Panc1 (cell line): ENCODE data around the gene IL34. TPM values are rescaled to one million over a fixed set of nuclear protein-coding genes. Genes with fewer than 3 reads are reported as not detected.

Source experiments
- ATAC-seq: fragments of 200-7000 bp; cut with Tn5 transposase; 2 replicates; pipeline ENCODE4 v1.9.1; 2020; ENCODE audit warnings: mild to moderate bottlenecking, moderate library complexity
- BruUV-seq: library from RNA; stranded (reverse); fragments of 400-500 nt; replicated peaks from 2 replicates; lab custom pipeline; 2021; lab: Mats Ljungman, UMichigan
- CTCF ChIA-PET: fragments of 300-600 bp; sonication (Branson Sonifier 250); formaldehyde crosslinking; loops from one replicate; lab custom pipeline; 2022; ENCODE audit warnings: antibody characterized with exemption; lab: Charles Lee
- POLR2A ChIA-PET: fragments of 300-600 bp; sonication (Branson Sonifier 250); formaldehyde crosslinking; loops from one replicate; lab custom pipeline; 2022; ENCODE audit warnings: antibody characterized with exemption; lab: Charles Lee
- DNase-seq: peaks from one replicate; pipeline ENCODE4 v3.0.0-alpha.2; 2010; ENCODE audit warnings: low read depth, low spot score
- H3K27ac ChIP-seq: 2 replicates; pipeline ENCODE4 v1.5.1; 2011; ENCODE audit warnings: mild to moderate bottlenecking, low read length, inconsistent platforms
- H3K27me3 ChIP-seq: fragments of 200-500 bp; sonication (Bioruptor generic); 2 replicates; pipeline ENCODE4 v1.6.0; 2014; ENCODE audit warnings: low read length, inconsistent platforms; ENCODE audit not compliant: control insufficient read depth, insufficient read depth
- H3K36me3 ChIP-seq: fragments of 200-500 bp; sonication (Bioruptor generic); 2 replicates; pipeline ENCODE4 v1.5.1; 2014; ENCODE audit warnings: inconsistent platforms, mild to moderate bottlenecking, low read length, moderate library complexity; ENCODE audit not compliant: control insufficient read depth, insufficient read depth
- H3K4me1 ChIP-seq: 2 replicates; pipeline ENCODE4 v1.5.1; 2011; ENCODE audit warnings: inconsistent platforms, mild to moderate bottlenecking, low read length, moderate library complexity; ENCODE audit not compliant: control insufficient read depth, insufficient read depth
- H3K4me3 ChIP-seq, 2 experiments: 2 replicates each; pipeline ENCODE4 v1.5.1; 2011 to 2012; ENCODE audit warnings: low read depth in 2 of 2, low read length in 2 of 2, mild to moderate bottlenecking in 2 of 2, inconsistent platforms in 1 of 2, moderate library complexity in 1 of 2
- H3K9me3 ChIP-seq: fragments of 200-500 bp; sonication (Bioruptor generic); 2 replicates; pipeline ENCODE4 v1.5.1; 2014; ENCODE audit warnings: low read depth, mild to moderate bottlenecking, inconsistent platforms, low read length, moderate library complexity; ENCODE audit not compliant: control insufficient read depth, insufficient read depth
- CTCF ChIP-seq: fragments of 450-650 bp; IDR thresholded peaks from 2 replicates; pipeline ENCODE4 v1.5.1; 2017; ENCODE audit warnings: mild to moderate bottlenecking
- POLR2AphosphoS5 ChIP-seq: IDR thresholded peaks from 2 replicates; pipeline ENCODE4 v1.6.1; 2012; ENCODE audit warnings: mild to moderate bottlenecking, low read depth, low read length, moderate library complexity
- REST ChIP-seq, 2 experiments: IDR thresholded peaks; 2 replicates each; pipeline ENCODE4 v1.6.1; 2011 to 2012; ENCODE audit warnings: low read depth in 2 of 2, control low read depth in 1 of 2, low read length in 1 of 2, mild to moderate bottlenecking in 1 of 2, moderate library complexity in 1 of 2; ENCODE audit not compliant: insufficient read depth in 1 of 2
- SIN3A ChIP-seq: IDR thresholded peaks from 2 replicates; pipeline ENCODE4 v1.6.1; 2012; ENCODE audit warnings: low read depth, mild to moderate bottlenecking, low read length, moderate library complexity, borderline replicate concordance; ENCODE audit not compliant: insufficient read depth
- TCF7L2 ChIP-seq: IDR thresholded peaks from 2 replicates; pipeline ENCODE4 v1.6.1; 2011; ENCODE audit warnings: mild to moderate bottlenecking, low read depth, low read length, inconsistent platforms
- in situ Hi-C: cut with HindIII; loops from 2 replicates; pipeline ENCODE4 v1.10.0; 2016; ENCODE audit warnings: low sequenced_read_pairs, low pct_unique_long_range_greater_than_20kb
- intact Hi-C: fragments of 100-400 bp; cut with micrococcal nuclease; formaldehyde crosslinking; loops from one replicate; pipeline ENCODE4 v1.10.0; 2022; ENCODE audit not compliant: unreplicated experiment
- total RNA-seq: library from RNA; stranded (reverse); gene quantifications from one replicate; pipeline ENCODE4 v1.2.1, GENCODE V29; 2021; ENCODE audit not compliant: unreplicated experiment

The IL34 gene
- total RNA-seq, 1 experiment from 2014 or later: 5.8 TPM

- intact Hi-C loops: no loop called here
- Histone ChIP-seq H3K4me1 (peaks cover 9% of the 10 kb centered on the region; the same call in 1 of the 2 replicates), H3K27ac (no peak overlapping the region), H3K9me3 (no peaks in the 10 kb centered on the region), H3K27me3 (no peaks in the 10 kb centered on the region), H3K4me3 (no peak overlapping the region), H3K36me3 (no peaks in the 10 kb centered on the region)
- TF ChIP-seq CTCF (no peak), SIN3A (no peak), REST (IDR thresholded peaks at IDR 0.05; ENCODE audit: insufficient read depth in 1 of 2, low read depth in 2 of 2, low read length in 1 of 2) (no peak), POLR2AphosphoS5 (no peak), TCF7L2 (no peak)
- CTCF ChIA-PET: interaction anchor here (0.6 kb wide), 1 partner anchor 70 kb away, joined by 3 read pairs; no protein-coding TSS in a partner anchor
- no peak for ATAC-seq
- POLR2A ChIA-PET: no interaction called here
- BruUV-seq: no TSS peak
- no peak for DNase-seq
- in situ Hi-C loops: no loop called here
These were observed 63.1 kb downstream of the IL34 start for GRCh38 chr16:70709457-70709856.

GRCh38 chr16:70709942-70710341, 63.6 kb downstream of the IL34 start:
- Histone ChIP-seq H3K27me3 (no peaks in the 10 kb centered on the region), H3K4me3 (no peak overlapping the region), H3K27ac (no peak overlapping the region), H3K9me3 (no peaks in the 10 kb centered on the region), H3K36me3 (no peaks in the 10 kb centered on the region), H3K4me1 (peaks cover 9% of the 10 kb centered on the region)
- ATAC-seq: no peak
- TF ChIP-seq SIN3A (no peak), POLR2AphosphoS5 (no peak), TCF7L2 (no peak), REST (IDR thresholded peaks at IDR 0.05; ENCODE audit: insufficient read depth in 1 of 2, low read depth in 2 of 2, low read length in 1 of 2) (no peak), CTCF (no peak)
- no peak for DNase-seq
- ChIA-PET POLR2A (no interaction called here), CTCF (no interaction called here)
- intact Hi-C loops: no loop called here
- no TSS peak for BruUV-seq
- in situ Hi-C loops: no loop called here
